ENCODE results near the gene HCRTR1. TPM values are rescaled to one million over a fixed set of nuclear protein-coding genes. Genes with fewer than 3 reads are reported as not detected.

The HCRTR1 gene
- total and polyA plus RNA-seq, 10 donors: 0.06 TPM; not detected in 9

DNA sequence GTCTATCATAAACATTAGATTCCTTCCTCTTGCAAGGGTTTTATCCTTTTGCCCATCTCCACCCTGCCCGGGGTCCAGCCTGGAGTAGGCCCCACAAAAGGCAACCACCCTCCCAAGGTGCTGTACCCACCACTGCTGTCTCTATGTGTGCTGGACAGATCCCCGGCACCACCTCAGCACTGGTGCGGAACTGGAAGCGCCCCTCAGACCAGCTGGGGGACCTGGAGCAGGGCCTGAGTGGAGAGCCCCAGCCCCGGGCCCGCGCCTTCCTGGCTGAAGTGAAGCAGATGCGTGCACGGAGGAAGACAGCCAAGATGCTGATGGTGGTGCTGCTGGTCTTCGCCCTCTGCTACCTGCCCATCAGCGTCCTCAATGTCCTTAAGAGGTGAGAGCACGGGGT, 5.9 kb downstream of the HCRTR1 start:
- 96 to 99% (median 97%) methylated on average over 11 to 12 of the region's 12 CpGs for WGBS, 5 donors
- peaks cover 6 to 44% (median 21%) of the 10 kb centered on the region in 6 donors for H3K4me1 ChIP-seq
- no peak overlapping the region for H3K27ac ChIP-seq
- TF ChIP-seq POLR2A (IDR thresholded peaks at IDR 0.05): no peak
- peak in 1 of 3 donors; percentile 23 for TF ChIP-seq POLR2AphosphoS5 (IDR thresholded peaks at IDR 0.05)
- intact Hi-C loops (cut with DNase I; ENCODE audit: low total_unique reads): no loop called here
- DNase-seq: no peak
- H3K4me3 ChIP-seq: no peak overlapping the region
- peaks cover 0 to 12% (median 5%) of the 10 kb centered on the region in 7 donors for H3K27me3 ChIP-seq (replicated peaks in 1 of 7)
- H3K36me3 ChIP-seq: peaks cover 0 to 38% (median 12%) of the 10 kb centered on the region in 6 donors
- no peaks in the 10 kb centered on the region for H3K9me3 ChIP-seq

DNA sequence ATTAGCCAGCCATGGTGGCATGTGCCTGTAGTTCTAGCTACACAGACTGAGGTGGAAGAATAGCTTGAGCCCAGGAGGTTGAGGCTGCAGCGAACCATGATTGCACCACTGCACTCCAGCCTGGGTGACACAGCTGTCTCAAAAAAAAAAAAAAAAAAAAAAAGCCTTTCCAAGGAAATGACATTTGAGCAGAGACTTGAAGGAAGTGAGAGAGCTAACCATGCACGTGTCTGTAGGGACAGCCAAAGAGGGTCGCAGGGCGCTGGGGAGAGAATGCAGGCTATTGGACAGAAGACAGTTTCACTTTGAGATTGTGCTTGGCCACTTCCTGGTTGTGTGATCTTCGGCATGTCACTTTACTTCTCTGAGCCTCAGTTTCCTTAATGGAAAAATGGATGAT, 6.8 kb downstream of the HCRTR1 start:
- intact Hi-C loops (cut with DNase I; ENCODE audit: low total_unique reads): no loop called here
- TF ChIP-seq, protein P1, sequence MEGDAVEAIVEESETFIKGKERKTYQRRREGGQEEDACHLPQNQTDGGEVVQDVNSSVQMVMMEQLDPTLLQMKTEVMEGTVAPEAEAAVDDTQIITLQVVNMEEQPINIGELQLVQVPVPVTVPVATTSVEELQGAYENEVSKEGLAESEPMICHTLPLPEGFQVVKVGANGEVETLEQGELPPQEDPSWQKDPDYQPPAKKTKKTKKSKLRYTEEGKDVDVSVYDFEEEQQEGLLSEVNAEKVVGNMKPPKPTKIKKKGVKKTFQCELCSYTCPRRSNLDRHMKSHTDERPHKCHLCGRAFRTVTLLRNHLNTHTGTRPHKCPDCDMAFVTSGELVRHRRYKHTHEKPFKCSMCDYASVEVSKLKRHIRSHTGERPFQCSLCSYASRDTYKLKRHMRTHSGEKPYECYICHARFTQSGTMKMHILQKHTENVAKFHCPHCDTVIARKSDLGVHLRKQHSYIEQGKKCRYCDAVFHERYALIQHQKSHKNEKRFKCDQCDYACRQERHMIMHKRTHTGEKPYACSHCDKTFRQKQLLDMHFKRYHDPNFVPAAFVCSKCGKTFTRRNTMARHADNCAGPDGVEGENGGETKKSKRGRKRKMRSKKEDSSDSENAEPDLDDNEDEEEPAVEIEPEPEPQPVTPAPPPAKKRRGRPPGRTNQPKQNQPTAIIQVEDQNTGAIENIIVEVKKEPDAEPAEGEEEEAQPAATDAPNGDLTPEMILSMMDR (IDR thresholded peaks at IDR 0.05 in 8 of 11, conservative IDR thresholded peaks at IDR 0.05 in 3 of 11): no peak
- TF ChIP-seq POLR2A (IDR thresholded peaks at IDR 0.05) (no peak), POLR2AphosphoS5 (IDR thresholded peaks at IDR 0.05) (no peak)

DNA sequence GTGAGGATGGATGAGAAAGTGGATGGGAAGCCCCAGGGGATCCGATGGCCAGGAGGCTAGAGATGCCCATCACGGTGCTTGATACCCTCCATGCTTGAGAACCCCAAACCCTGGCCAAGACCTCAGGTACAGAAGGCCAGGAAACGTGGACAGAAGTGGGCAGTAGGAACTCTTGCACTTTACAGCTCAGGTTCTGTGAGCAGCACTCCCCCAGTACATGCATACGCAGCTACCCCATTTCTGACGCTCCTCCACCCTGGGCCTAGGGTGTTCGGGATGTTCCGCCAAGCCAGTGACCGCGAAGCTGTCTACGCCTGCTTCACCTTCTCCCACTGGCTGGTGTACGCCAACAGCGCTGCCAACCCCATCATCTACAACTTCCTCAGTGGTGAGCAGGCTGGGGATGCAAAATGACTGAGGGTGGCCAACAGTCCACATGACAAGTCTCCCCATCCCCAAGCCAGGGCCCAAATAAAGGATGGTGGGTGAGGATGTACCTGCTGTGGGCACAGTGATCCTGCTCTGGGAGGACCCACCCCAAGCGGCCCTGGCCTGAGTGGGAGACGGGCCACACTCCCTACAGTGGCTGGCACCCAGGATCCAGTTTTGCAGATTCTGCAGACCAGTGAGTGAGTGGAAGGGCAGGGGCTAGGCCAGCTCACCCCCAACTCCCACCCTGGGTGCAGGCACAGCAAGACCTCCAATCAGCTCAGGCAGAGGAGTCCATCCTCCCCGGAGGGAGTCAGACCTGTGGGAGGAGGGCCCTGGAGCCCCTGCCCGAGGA, 7.4 kb downstream of the HCRTR1 start:
- H3K27ac ChIP-seq: peak overlapping the region in 1 of 8 donors; percentile 3
- no peak for DNase-seq
- TF ChIP-seq, protein P1 (IDR thresholded peaks at IDR 0.05 in 8 of 11, conservative IDR thresholded peaks at IDR 0.05 in 3 of 11): no peak
- TF ChIP-seq POLR2AphosphoS5 (IDR thresholded peaks at IDR 0.05) (peak in 2 of 3 donors; percentile 8 to 34), POLR2A (IDR thresholded peaks at IDR 0.05) (no peak)
- peaks cover 3 to 36% (median 16%) of the 10 kb centered on the region in 6 donors for H3K4me1 ChIP-seq
- intact Hi-C loops (cut with DNase I; ENCODE audit: low total_unique reads): no loop called here
- no peaks in the 10 kb centered on the region for H3K9me3 ChIP-seq
- no peaks in the 10 kb centered on the region for H3K27me3 ChIP-seq (replicated peaks in 1 of 7)
- H3K36me3 ChIP-seq: peaks cover 0 to 54% (median 27%) of the 10 kb centered on the region in 6 donors
- no peak overlapping the region for H3K4me3 ChIP-seq
- WGBS, 5 donors: 91 to 98% (median 94%) methylated on average over 16 of the region's 16 CpGs

More for the DNA sequence above, 6.8 kb downstream of the HCRTR1 start:
- no peak overlapping the region for H3K4me3 ChIP-seq
- no peak for DNase-seq
- peaks cover 3 to 39% (median 16%) of the 10 kb centered on the region in 6 donors for H3K4me1 ChIP-seq
- H3K36me3 ChIP-seq: peaks cover 0 to 48% (median 21%) of the 10 kb centered on the region in 6 donors
- no peaks in the 10 kb centered on the region for H3K9me3 ChIP-seq
- WGBS, 5 donors: 44 to 52% (median 50%) methylated on average over 5 of the region's 5 CpGs
- H3K27me3 ChIP-seq (replicated peaks in 1 of 7): peaks cover 0 to 3% (median 0%) of the 10 kb centered on the region in 7 donors
- no peak overlapping the region for H3K27ac ChIP-seq

DNA sequence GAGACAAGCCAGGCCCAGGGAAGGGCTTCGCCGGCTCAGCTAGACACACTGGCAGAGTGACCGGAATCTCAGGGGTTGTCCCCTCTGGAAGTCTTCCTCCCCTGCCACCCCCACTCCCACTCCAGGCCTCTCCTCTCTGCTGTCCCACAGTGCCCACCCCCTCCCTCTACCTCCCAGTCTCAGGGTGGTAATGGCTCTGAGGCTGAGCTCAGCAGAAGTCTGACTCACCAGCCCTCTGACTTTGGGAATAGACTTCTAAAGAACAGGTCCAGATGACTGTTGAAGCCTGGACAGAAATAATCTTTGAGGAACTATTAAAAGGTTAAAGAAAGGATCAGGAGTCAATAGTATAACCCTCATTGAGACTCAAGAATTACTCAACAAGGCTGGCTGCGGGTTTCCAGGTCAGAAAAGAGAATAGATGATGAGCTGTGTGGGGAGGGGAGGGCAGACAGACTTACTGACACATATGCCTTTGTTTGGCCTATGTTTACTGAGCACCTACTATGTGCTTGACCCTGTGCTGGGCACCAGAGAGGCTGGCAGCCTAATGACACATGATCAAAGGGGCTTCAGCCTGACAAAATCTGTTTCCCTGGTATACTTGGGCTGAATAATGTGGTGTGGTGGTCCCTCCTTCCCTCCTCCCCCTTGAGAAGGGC, 8.2 kb downstream of the HCRTR1 start:
- peaks cover 0 to 62% (median 35%) of the 10 kb centered on the region in 6 donors for H3K36me3 ChIP-seq
- no peaks in the 10 kb centered on the region for H3K9me3 ChIP-seq
- H3K4me3 ChIP-seq: no peak overlapping the region
- DNase-seq: no peak
- H3K4me1 ChIP-seq: peaks cover 3 to 33% (median 16%) of the 10 kb centered on the region in 6 donors
- H3K27ac ChIP-seq: peak overlapping the region in 3 of 8 donors; percentile 65 to 68 (median 65)
- TF ChIP-seq POLR2AphosphoS5 (IDR thresholded peaks at IDR 0.05) (no peak), POLR2A (IDR thresholded peaks at IDR 0.05) (no peak)
- TF ChIP-seq, protein P1 (IDR thresholded peaks at IDR 0.05 in 8 of 11, conservative IDR thresholded peaks at IDR 0.05 in 3 of 11): no peak
- 80 to 94% (median 89%) methylated on average over 4 of the region's 4 CpGs for WGBS, 5 donors
- intact Hi-C loops (cut with DNase I; ENCODE audit: low total_unique reads): no loop called here
- H3K27me3 ChIP-seq (replicated peaks in 1 of 7): no peaks in the 10 kb centered on the region

All from spleen (tissue), 11 donors.